GM12892 (cell line): Measurements from ENCODE around the gene FILIP1L.

Experiments
- POLR2A ChIP-seq: IDR thresholded peaks from 2 replicates; pipeline ENCODE4 v1.6.1; 2011; ENCODE audit warnings: low read depth, low read length, control low read depth
- POLR2AphosphoS5 ChIP-seq: IDR thresholded peaks from 2 replicates; pipeline ENCODE4 v1.6.1; 2011; ENCODE audit warnings: low read depth, low read length, control low read depth

DNA sequence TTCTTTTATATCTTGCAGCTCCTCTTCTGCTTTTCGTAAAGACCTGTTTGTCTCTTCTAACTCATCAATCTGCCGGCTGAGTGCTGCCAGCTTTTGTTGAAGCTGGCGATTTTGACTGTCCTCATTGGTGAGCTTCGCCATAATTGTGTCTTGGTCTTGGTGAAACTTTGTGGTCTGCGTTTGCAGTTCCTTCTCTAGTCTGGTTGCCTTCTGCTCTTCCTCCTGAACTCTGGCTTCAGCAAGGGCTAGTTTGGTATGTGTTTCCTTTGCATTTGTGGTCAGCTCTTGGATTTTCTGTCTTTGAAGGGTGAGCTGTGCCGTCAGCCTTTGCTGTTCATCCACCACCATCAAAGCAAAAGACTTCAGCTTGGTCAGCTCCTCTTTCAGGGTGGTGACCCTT, 263.7 kb downstream of the FILIP1L start:
- TF ChIP-seq POLR2A: no peak
- no peak for TF ChIP-seq POLR2AphosphoS5
